Dedifferentiated amniotic fluid mesenchymal stem cell (primary cell): ENCODE data around the gene ERVFRD-1.
"Not testable (repeated sequence)": the region's sequence is repeated elsewhere in the genome, so short reads cannot be mapped to it uniquely, and the experiment has no call there.

Experiments used
- DNase-seq: peaks from one replicate; pipeline ENCODE4 v3.0.0-alpha.2; 2016; ENCODE audit errors: extremely low spot score

The ERVFRD-1 gene

DNA sequence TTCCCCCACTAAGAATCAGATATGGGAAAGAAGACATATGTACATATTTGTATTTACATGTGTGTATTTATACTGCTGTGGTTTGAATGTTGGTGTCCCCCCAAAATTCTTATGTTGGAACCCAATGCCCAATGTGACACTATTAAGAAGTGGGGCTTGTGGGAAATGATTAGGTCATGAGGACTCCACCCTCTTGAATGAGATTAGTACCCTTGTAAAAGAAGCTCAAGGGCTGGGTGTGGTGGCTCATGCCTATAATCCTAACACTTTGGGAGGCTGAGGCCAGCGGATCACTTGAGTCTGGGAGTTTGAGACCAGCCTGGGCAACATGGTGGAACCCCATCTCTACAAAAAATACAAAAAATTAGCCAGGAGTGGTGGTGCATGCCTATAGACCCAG is 21.8 kb downstream of the ERVFRD-1 start:
- no peak for DNase-seq

DNA sequence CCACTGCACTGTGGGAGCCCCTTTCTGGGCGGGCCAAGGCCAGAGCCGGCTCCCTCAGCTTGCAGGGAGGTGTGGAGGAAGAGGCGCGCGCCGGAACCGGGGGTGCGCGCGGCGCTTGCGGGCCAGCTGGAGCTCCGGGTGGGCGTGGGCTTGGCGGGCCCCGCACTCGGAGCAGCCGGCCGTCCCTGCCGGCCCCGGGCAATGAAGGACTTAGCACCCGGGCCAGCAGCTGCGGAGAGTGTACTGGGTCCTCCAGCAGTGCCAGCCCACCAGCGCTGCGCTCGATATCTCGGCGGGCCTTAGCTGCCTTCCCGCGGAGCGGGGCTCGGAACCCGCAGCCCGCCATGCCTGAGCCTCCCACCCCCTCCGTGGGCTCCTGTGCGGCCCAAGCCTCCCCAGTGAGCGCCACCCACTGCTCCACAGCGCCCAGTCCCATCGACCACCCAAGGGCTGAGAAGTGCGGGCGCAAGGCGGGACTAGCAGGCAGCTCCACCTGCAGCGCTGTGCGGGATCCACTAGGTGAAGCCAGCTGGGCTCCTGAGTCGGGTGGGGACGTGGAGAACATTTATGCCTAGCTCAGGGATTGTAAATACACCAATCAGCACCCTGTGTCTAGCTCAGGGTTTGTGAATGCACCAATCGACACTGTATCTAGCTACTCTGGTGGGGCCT is 24.2 kb downstream of the ERVFRD-1 start:
- not testable (repeated sequence) for DNase-seq

DNA sequence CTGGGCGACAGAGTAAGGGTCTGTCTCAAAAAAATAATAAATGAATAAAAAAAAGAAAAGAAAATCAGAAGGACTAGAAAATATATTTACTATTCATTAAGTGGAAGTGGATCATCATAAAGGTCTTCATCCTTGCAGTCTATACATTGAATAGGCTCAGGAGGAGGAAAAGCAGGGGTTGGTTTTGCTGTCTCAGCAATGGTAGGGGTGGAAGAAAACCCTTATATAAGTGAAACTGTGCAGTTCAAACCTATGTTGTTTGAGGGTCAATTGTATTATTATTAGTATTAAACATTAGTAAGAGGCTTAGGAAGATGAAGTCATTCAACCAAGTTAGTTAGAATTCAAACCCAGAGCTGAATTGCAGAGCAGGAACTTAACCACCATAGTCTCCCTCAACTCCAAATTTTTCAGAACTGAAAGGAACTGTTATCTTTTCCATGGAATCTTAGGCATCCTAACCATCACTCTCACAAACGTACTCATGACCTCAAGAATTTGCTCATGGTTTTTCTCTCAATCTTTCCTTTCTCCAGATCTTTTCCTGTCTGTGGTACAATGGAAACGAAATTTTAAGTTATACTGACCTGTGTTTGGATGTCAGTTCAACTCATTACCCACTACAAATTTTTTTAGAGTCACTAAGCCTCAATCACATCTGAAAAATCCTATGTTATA is 25.6 kb downstream of the ERVFRD-1 start:
- peak; percentile 44 for DNase-seq

DNA sequence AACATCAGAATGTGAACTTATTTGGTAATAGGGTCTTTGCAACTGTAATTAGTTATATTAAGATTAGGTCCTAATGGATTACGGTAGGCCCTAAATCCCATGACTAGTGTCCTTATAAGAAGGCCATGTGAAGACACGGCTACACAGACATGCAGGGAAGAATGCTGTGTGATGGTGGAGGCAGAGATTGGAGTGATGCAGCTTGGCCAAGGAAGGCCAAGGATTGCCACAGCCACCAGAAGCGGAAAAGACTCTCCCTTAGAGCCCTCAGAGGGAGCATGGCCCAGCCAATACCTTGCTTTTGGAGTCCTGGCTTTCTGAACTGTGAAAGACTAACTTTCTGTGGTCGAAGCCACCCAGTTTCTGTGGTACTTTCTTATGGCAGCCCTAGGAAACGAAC is 27.6 kb downstream of the ERVFRD-1 start:
- no peak for DNase-seq

DNA sequence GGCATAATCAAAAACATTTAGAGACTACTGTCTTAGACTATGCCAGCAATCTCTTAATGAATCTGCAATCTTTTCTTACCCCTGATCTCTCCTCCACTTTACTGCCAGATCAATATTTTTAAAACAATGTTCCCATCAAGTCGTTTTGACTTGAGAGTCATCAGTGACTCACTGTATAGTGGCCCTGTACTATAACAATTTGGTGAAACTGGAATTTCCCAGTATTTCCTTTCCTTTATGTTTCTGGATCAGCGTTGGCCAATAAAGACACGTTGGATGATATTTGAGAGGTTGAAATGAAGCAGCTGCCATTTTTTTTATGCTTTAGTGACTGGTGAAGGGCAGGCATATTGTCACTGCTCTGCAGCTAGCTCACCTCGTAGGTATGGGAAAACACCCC is 28.0 kb downstream of the ERVFRD-1 start:
- DNase-seq: no peak

DNA sequence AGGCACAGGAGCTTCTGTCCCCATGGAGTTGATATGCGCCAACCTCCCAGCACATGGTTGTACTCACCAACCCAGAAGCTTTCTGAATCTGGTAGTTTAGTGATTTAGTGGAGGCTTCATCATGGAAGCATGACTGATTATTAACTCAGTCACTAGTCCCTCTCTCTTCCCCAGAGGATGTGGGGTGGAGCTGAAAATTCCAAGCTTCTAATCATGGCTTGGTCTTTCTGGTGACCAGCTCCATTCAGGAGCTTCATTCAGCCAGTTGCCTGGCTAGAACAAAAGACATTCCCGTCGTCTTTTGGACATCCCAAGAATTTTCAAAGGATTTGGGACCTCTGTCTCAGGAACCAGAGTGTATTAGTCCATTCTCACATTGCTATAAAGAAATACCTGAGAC is 31.2 kb downstream of the ERVFRD-1 start:
- no peak for DNase-seq

DNA sequence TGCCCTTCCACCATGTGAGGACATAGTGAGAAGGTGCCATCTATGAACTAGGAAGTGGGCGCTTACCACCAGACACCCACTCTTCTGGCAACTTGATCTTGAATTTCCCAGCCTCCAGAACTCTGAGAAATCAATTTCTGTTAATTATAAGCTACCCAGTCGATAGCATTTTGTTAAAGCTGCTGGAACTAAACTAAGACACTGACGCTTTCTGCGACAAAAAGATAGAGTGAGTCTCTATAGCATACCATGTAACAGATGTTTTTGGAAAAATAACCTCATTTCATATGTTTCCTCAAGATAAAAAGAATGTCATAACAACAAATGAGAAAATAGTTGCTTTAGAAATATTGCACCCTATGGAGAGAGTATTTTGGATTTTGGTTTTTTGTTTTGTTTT is 33.3 kb downstream of the ERVFRD-1 start:
- no peak for DNase-seq

DNA sequence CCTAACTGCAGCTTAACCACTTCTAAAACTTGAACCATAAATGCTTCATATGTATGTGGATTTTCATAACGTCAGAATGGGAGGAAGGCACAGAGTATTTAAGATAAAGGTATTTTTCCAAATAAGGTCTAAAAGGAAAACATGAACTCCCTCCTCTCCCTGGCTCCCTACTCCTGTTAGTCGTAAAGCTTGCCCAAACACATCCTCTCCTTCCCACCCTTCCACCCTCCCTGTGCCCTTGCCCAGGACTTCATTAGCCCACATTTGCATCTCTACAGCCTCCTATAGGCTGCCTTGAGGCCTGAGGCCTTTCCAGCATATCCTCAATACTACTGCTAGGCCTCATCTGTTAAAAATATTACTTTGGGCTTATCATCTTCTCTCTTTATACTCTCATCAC is 35.0 kb downstream of the ERVFRD-1 start:
- DNase-seq: no peak

DNA sequence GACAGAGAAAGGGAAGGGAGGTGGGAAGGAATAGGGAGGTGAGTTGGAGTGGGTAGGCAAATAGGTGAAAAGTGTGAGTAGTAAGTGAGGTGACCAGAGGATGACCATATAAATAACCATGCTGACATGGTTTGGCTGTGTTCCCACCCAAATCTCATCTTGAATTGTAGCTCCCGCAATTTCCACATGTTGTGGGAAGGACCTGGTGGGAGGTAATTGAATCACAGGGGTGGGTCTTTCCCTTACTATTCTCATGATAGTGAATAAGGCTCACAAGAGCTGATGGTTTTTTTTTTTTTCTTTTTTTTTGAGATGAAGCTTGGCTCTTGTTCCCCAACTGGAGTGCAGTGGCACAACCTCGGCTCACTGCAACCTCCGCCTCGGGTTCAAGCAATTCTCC is 39.4 kb downstream of the ERVFRD-1 start:
- DNase-seq: no peak

DNA sequence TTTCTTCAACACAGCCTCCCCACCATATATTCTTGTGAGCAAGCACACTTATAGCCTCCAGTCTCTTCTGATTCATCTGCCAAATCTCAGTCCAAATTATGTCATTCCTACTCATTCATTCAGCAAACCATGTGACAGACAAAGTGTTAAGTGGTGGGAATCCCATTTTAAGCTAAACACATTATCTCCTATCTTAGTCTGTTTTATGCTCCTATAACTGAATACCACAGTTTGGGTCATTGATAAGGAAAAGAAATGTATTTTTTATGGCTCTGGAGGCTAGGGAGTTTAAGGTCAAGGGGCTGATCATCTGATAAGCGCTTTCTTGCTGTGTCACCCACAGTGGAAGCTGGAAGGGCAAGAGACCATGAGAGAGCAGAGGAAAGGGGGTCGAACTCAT is 41.8 kb downstream of the ERVFRD-1 start:
- no peak for DNase-seq

DNA sequence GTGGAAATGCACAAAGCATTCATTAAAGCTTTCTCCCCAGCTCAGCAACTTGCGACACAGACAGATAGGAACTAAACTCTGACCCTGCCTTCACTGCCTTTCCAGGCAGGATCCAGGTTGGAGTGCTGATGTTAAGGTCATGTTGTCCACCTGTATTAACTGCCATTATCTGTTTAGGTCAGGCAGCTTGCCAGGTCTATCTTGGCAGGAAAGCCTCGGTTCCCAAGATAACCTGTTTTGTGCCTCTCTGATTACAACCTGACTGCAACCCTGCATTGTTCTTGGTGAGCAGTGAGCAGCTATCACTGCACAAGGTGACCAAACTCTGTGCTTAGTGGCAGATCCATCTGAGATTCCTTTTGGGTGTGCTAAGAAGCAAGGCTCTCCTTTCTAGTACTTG is 44.2 kb downstream of the ERVFRD-1 start:
- no peak for DNase-seq

DNA sequence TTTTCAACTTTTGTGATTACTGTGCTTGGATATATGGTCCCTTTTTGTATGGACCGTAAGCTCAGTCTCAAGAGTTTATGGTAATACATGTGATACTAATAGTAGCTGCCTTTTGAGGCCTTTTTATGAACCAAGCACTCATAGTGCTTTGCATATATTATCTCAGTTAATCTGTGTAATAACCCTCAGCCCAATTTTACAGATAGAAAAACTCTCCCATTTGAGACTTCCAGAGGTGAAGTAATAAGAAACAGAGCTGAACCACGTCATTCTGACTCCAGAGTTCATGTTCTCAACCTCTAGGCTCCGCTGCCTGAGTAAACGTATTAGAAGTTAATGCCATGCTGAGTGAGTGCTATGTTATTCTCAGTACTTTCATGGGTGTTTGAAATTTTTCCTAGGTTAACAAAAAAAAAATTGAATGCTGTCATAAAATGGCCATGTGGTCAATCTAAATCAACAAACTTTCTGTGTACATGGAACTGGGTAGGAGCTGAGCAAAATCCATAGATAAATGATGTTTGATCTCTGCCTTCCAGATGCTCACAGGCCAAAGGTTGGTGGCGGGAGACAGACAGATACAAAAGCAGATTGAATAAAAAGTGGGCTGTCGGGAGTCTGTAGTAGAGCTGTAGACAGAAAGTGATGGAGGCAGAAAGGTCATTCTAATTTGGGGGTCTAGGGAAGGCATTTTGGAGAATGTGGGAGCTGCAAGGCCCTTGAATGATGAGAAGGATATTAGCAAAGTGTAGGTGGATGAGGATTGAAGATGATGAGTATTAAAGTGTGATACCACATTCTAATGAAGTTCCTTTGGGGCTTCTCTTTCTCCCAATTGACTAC is 44.8 kb downstream of the ERVFRD-1 start:
- no peak for DNase-seq

DNA sequence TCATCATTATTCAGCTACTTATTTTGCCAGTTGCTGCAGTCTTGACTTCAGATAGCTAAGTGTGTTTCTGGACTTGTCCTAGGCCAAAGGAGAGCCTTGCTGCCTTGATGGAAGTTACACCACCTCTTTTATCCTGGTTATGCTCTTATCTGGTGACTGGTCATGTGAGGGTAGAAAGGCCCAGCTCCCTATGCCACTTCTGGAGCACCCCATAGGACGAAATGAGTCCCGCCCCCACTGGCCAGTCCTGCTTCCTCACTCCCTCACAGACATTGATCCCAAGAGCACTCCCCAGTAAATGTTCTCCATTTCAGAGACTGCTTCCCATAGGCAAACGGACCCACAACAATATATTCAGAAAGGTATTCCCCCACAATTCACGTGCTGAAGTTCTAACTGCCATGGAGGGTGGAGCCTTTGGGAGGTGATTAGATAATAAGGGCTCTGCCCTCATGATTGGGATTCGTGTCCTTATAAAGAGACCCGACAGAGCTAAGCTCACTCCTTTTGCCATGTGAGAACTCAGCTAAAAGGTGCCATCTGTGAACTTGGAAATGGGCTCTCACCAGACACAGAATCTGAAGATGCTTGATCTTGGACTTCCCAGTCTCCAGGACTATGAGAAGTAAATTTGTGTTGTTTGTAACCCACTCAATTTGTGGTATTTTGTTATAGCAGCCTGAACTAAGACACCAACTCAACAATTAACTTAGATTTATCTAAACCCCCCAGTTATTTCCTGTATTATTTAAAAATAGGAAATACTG is 45.9 kb downstream of the ERVFRD-1 start:
- DNase-seq: no peak

DNA sequence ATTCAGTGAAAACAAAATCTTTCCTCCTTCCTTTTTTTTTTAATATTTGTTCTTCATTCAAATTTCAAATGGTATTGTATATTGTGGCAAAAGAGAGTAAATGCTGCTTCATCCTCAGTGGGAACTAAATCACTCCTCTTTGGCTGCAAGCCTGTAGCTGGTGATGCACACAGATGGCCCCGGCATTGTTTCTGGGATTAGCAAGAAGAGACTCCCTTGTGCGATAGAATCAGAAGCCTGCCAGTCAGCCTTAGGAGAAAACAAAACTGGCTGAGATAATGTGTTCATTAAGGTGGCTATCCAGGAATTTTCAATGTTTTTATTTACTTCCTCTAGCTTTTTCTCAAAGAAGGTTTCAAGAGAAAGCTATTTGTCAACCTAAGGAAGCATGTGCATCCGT is 46.7 kb downstream of the ERVFRD-1 start:
- DNase-seq: no peak

DNA sequence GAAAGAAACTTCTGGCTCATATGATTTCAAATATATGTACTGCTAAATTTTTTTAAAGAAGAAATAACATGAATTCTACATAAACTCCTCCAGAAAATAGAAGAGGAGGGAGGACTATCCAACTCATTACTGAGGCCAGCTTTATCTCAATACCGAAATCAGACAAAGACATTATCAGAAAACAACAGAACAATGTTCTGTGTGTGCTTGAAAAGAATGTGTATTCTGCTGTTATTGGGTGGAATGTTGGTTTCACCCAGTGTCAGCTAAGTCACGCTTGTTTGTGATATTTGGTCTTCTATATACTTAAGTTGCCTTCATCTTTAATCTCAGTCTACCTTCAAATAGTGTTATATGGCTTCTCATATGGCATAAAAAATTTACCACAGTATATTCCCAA is 48.8 kb downstream of the ERVFRD-1 start:
- no peak for DNase-seq

DNA sequence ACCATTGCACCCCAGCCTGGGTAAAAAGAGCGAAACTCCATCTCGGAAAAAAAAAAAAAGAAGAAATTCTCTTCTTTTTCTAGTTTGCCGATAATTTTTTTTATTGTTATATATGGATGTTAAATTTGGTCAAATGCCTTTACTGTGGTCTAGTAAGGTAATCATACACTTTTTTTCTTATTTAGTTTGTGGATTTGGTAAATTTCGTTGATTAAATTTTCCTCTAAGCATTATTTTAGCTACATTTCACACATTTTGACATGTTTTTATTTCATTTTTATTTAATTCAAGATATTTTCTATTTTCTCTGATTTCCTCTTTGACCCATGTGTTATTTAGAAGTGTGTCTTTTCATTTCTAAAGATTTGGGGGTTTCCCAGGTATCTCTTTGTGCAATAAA is 49.4 kb downstream of the ERVFRD-1 start:
- DNase-seq: no peak

DNA sequence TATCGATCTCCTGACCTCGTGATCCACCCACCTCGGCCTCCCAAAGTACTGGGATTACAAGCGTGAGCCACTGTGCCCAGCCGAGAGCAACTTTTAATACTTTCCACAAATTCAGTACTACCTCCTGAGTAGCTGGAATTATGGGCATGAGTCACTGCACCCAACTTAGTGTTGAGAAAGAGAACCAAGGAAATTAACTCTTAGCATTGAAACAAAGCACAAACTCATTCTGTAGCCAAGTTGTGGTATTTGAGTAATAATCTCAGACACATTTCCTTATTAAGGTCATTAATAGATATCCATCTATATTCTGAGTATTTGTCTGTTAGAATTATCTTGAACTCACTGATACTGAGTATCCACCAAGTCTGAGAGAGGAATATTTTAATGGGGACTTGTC is 53.1 kb downstream of the ERVFRD-1 start:
- no peak for DNase-seq

DNA sequence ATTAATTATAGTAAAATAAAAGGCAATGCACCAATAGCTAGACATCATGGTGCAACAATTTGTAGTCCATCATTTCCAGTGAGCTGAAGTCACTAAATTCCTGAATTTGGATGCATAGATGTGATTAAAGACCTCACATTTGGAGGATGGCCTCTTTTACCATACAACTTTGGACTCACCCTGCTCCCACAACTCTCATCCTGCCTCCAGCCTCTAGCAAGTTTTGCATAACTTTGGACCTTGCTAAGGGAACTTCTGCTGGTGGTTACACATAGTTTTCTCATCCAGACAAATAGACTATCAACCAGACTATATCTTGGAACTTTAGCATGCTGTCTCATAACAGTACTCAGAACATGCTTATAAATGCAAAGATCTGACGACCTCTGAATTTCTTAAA is 54.7 kb downstream of the ERVFRD-1 start:
- no peak for DNase-seq

DNA sequence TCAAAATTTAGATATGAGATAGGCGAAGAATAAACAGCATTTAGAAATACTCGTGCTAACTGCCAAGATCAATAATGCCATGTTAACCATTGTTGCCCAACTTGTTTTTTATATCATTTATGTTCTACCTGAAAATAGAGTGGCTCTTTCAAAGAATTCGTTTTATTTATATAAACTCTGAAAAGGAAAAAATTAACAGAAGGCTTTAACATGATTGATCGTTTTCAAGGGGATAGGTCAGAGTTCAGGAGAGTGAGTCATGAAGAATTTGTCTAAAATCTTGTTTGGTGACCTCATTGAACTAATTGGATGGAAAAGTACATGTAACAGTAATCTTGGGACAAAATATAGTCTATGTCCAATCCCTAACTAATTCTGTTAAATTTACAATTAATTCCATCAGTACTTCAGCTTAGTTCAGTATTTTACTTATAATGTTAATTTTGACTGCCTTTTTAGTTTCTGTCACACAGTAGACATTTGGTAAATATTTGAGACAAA is 56.3 kb downstream of the ERVFRD-1 start:
- no peak for DNase-seq

DNA sequence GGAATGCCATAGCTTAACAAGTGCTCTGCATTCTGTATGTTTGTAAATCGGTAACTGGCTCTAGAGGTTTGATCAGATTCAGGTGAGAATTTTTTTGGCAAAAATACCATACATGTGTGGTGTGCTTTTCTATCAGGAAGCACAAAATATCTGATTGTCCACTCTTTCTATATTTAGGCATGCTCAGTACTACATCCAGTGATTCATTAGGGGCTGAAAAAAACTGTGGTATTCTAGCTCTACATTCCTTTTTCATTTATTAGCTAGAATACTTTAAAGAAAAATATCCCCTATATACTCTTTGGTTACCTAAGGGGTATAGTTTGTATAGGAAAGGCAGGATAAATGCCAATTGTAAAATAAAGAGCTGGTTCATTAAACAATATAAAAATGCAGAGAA is 56.8 kb downstream of the ERVFRD-1 start:
- no peak for DNase-seq

DNA sequence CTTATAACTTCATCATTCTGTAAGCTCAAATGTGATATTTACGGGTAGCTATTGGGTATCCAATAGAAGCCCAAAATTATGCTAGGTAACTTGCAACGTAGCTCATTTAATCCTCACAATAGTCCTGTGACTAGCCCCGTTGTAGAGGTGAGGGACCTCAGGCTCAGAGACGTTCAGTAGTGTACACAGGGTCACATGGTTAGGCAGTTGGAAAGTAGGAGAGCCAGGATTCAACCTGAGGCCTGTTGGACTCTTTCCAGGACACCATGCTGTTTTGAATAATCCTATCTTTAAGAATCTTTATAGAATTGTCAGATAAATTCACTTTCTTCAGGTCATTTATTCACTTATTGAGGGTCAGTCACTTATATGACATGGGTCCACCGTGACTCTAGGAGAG is 58.2 kb downstream of the ERVFRD-1 start:
- no peak for DNase-seq
